OCI-LY1 (cell line): Measurements from ENCODE around the gene HEG1.

Experiments used
- H2AFZ ChIP-seq: fragments of 200-600 bp; sonication (generic), shearing (Covaris generic); 2 replicates; pipeline ENCODE4 v1.6.0; 2014; ENCODE audit warnings: antibody characterized with exemption, mild to moderate bottlenecking, low read length
- H3F3A ChIP-seq: fragments of 200-600 bp; sonication (generic), shearing (Covaris generic); 2 replicates; pipeline ENCODE4 v1.6.0; 2014; ENCODE audit warnings: mild to moderate bottlenecking, antibody characterized with exemption, low read length, moderate library complexity; ENCODE audit not compliant: insufficient read depth
- H3K27ac ChIP-seq: fragments of 200-600 bp; sonication (generic); 2 replicates; pipeline ENCODE4 v1.5.1; 2014; ENCODE audit warnings: low read length, mixed run types, mild to moderate bottlenecking, low read depth; ENCODE audit not compliant: poor library complexity, severe bottlenecking
- H3K27me3 ChIP-seq: fragments of 200-600 bp; sonication (generic); 2 replicates; pipeline ENCODE4 v1.6.0; 2014; ENCODE audit warnings: antibody characterized with exemption, mild to moderate bottlenecking, low read length, moderate library complexity; ENCODE audit not compliant: insufficient read depth
- H3K36me3 ChIP-seq: fragments of 200-600 bp; sonication (generic); 2 replicates; pipeline ENCODE4 v1.6.1; 2014; ENCODE audit warnings: mild to moderate bottlenecking, antibody characterized with exemption, low read length, moderate library complexity, mixed read lengths; ENCODE audit not compliant: insufficient read depth
- H3K4me1 ChIP-seq: fragments of 200-600 bp; sonication (generic); 2 replicates; pipeline ENCODE4 v1.5.1; 2014; ENCODE audit warnings: mild to moderate bottlenecking, low read length, moderate library complexity; ENCODE audit not compliant: insufficient read depth, severe bottlenecking
- H3K4me2 ChIP-seq: fragments of 200-600 bp; sonication (generic), shearing (Covaris generic); 2 replicates; pipeline ENCODE4 v1.6.1; 2014; ENCODE audit warnings: low read length
- H3K4me3 ChIP-seq: fragments of 200-600 bp; sonication (generic); 2 replicates; pipeline ENCODE4 v1.5.1; 2014; ENCODE audit warnings: low read length, low read depth, mild to moderate bottlenecking, mixed read lengths; ENCODE audit not compliant: poor library complexity, severe bottlenecking
- H3K79me2 ChIP-seq: fragments of 200-600 bp; shearing (Covaris generic); 2 replicates; pipeline ENCODE4 v1.6.1; 2016; ENCODE audit warnings: mixed run types, low read length, mixed read lengths; ENCODE audit not compliant: insufficient read depth
- H3K9ac ChIP-seq: fragments of 200-600 bp; sonication (generic), shearing (Covaris generic); 2 replicates; pipeline ENCODE4 v1.6.1; 2014; ENCODE audit warnings: mild to moderate bottlenecking, low read length, mixed read lengths
- H3K9me2 ChIP-seq: fragments of 200-600 bp; sonication (generic), shearing (Covaris generic); 2 replicates; pipeline ENCODE4 v1.6.1; 2014; ENCODE audit warnings: low read depth, mild to moderate bottlenecking, low read length, mixed read lengths
- H3K9me3 ChIP-seq: fragments of 200-600 bp; shearing (Covaris generic); 2 replicates; pipeline ENCODE4 v1.6.1; 2014; ENCODE audit warnings: low read length, mixed read lengths
- H4K20me1 ChIP-seq: fragments of 200-600 bp; sonication (generic), shearing (Covaris generic); 2 replicates; pipeline ENCODE4 v1.6.0; 2016; ENCODE audit warnings: mild to moderate bottlenecking, low read length; ENCODE audit not compliant: insufficient read depth
- CTCF ChIP-seq: fragments of 200-600 bp; sonication (generic), shearing (Covaris generic); IDR thresholded peaks from 2 replicates; pipeline ENCODE4 v1.5.1; 2017; ENCODE audit warnings: mild to moderate bottlenecking, antibody characterized with exemption, low read length, moderate library complexity, mixed read lengths
- EZH2 ChIP-seq: fragments of 200-600 bp; sonication (generic), shearing (Covaris generic); IDR thresholded peaks from 2 replicates; pipeline ENCODE4 v1.8.0; 2017; ENCODE audit warnings: borderline replicate concordance, mixed run types, mild to moderate bottlenecking, antibody characterized with exemption, low read length, moderate library complexity, mixed read lengths

The HEG1 gene

GRCh38 chr3:124938896-124939295 is 116.9 kb downstream of the HEG1 start:
- H3K36me3 ChIP-seq, result no peaks in the 10 kb centered on the region
- H3K9me2 ChIP-seq, result no peaks in the 10 kb centered on the region
- no peak overlapping the region for H3K4me3 ChIP-seq
- no peak for TF ChIP-seq EZH2
- TF ChIP-seq CTCF, result no peak
- no peaks in the 10 kb centered on the region for H3F3A ChIP-seq
- H3K9me3 ChIP-seq, result no peaks in the 10 kb centered on the region
- no peaks in the 10 kb centered on the region for H3K27me3 ChIP-seq
- H3K4me2 ChIP-seq, result no peak overlapping the region
- H3K9ac ChIP-seq, result no peak overlapping the region
- H3K4me1 ChIP-seq, result no peaks in the 10 kb centered on the region
- H4K20me1 ChIP-seq, result no peaks in the 10 kb centered on the region
- H3K27ac ChIP-seq, result no peak overlapping the region
- H3K79me2 ChIP-seq, result no peaks in the 10 kb centered on the region
- H2AFZ ChIP-seq, result no peak overlapping the region

GRCh38 chr3:124937049-124937448 is 118.7 kb downstream of the HEG1 start:
- no peak overlapping the region for H3K4me3 ChIP-seq

GRCh38 chr3:124935794-124936542 is 119.8 kb downstream of the HEG1 start:
- no peaks in the 10 kb centered on the region for H3K9me2 ChIP-seq
- H3K27ac ChIP-seq, result no peak overlapping the region
- H3K4me3 ChIP-seq, result no peak overlapping the region
- no peaks in the 10 kb centered on the region for H3K4me1 ChIP-seq
- no peaks in the 10 kb centered on the region for H3K79me2 ChIP-seq
- H3K9ac ChIP-seq, result no peak overlapping the region
- no peaks in the 10 kb centered on the region for H3K27me3 ChIP-seq
- H3K36me3 ChIP-seq, result no peaks in the 10 kb centered on the region
- no peaks in the 10 kb centered on the region for H4K20me1 ChIP-seq
- no peak overlapping the region for H3K4me2 ChIP-seq
- no peak overlapping the region for H2AFZ ChIP-seq
- no peaks in the 10 kb centered on the region for H3F3A ChIP-seq
- TF ChIP-seq CTCF (no peak), EZH2 (no peak)
- H3K9me3 ChIP-seq, result no peaks in the 10 kb centered on the region

More at GRCh38 chr3:124937049-124937448, 118.7 kb downstream of the HEG1 start:
- Histone ChIP-seq H2AFZ (no peak overlapping the region), H3K4me1 (no peaks in the 10 kb centered on the region), H3K36me3 (no peaks in the 10 kb centered on the region), H3K9ac (no peak overlapping the region), H3K27me3 (no peaks in the 10 kb centered on the region), H3K9me2 (no peaks in the 10 kb centered on the region), H3K4me2 (no peak overlapping the region), H3K9me3 (no peaks in the 10 kb centered on the region), H3F3A (no peaks in the 10 kb centered on the region), H4K20me1 (no peaks in the 10 kb centered on the region), H3K79me2 (no peaks in the 10 kb centered on the region), H3K27ac (no peak overlapping the region)
- TF ChIP-seq EZH2 (no peak), CTCF (no peak)
